K562 (cell line): ENCODE measurements around the gene CMSS1. TPM values are rescaled to one million over a fixed set of nuclear protein-coding genes. Genes with fewer than 3 reads are reported as not detected.

Experiments used
- ATAC-seq: fragments of 200-7000 bp; cut with Tn5 transposase; 3 replicates; pipeline ENCODE4 v1.9.1; 2020; ENCODE audit warnings: moderate library complexity
- BruUV-seq: library from RNA; stranded (reverse); fragments of 400-500 nt; replicated peaks from 2 replicates; lab custom pipeline; 2021; lab: Mats Ljungman, UMichigan
- CTCF ChIA-PET: fragments of 300-600 bp; formaldehyde crosslinking; extraction: SDS; loops from one replicate; lab custom pipeline; 2021; ENCODE audit warnings: low intra/inter-chr PET ratio; lab: Yijun Ruan, JAX
- POLR2A ChIA-PET: fragments of 300-600, 350-650 bp; sonication (Branson Sonifier 250); formaldehyde crosslinking; extraction: SDS; loops from one replicate; lab custom pipeline; 2021; ENCODE audit warnings: antibody characterized with exemption, inconsistent platforms; lab: Yijun Ruan, JAX
- DNase-seq, 4 experiments: peaks; one replicate each; pipeline versions ENCODE4 v3.0.0 to v3.0.0-alpha.2; 2011 to 2018; ENCODE audit warnings: low spot score in 3 of 4, mixed read lengths in 3 of 4; ENCODE audit errors: extremely low read depth in 1 of 4
- FAIRE-seq: peaks from 2 replicates; lab custom pipeline; 2011; peaks lifted over from hg19 to GRCh38; lab: Jason Lieb, UNC
- H2AFZ ChIP-seq: 2 replicates; pipeline ENCODE4 v1.6.0; 2011; ENCODE audit warnings: low read depth, low read length, control low read depth, inconsistent platforms
- H3K27ac ChIP-seq: fragments of 200-600 bp; 3 replicates; pipeline ENCODE4 v1.8.0; 2011; ENCODE audit warnings: low read depth, mild to moderate bottlenecking, control low read depth, inconsistent platforms, low read length, moderate library complexity, mixed read lengths; ENCODE audit errors: extremely low read depth
- H3K27me3 ChIP-seq, 2 experiments: fragments of 300-600 bp in 1 of 2; 2 replicates in 1 of 2; 3 replicates in 1 of 2; pipeline versions ENCODE4 v1.6.0 to v1.8.0; 2011; ENCODE audit warnings: inconsistent platforms in 2 of 2, low read length in 2 of 2, mild to moderate bottlenecking in 1 of 2, mixed read lengths in 1 of 2, moderate library complexity in 1 of 2; ENCODE audit not compliant: control insufficient read depth in 2 of 2, insufficient read depth in 2 of 2
- H3K36me3 ChIP-seq: fragments of 300-600 bp; 3 replicates; pipeline ENCODE4 v1.8.0; 2011; ENCODE audit warnings: mild to moderate bottlenecking, low read length, inconsistent platforms; ENCODE audit not compliant: control insufficient read depth, insufficient read depth
- H3K4me1 ChIP-seq, 2 experiments: fragments of 200-600 bp in 1 of 2; replicated peaks in 1 of 2; 2 replicates in 1 of 2; 3 replicates in 1 of 2; pipeline versions ENCODE4 v1.5.1 to v1.8.0; 2011; ENCODE audit warnings: inconsistent platforms in 2 of 2, low read length in 2 of 2, mild to moderate bottlenecking in 1 of 2, mixed read lengths in 1 of 2, moderate library complexity in 1 of 2; ENCODE audit not compliant: control insufficient read depth in 2 of 2, insufficient read depth in 2 of 2
- H3K4me2 ChIP-seq: 2 replicates; pipeline ENCODE4 v1.6.1; 2011; ENCODE audit warnings: low read length, control low read depth, inconsistent platforms, mixed read lengths; ENCODE audit not compliant: insufficient read depth
- H3K4me3 ChIP-seq: fragments of 200-600 bp; sonication (generic), shearing (Covaris generic); 2 replicates; pipeline ENCODE4 v1.5.1; 2016; ENCODE audit warnings: control low read depth, inconsistent platforms
- H3K79me2 ChIP-seq: fragments of 200-600 bp; 3 replicates; pipeline ENCODE4 v1.8.0; 2011; ENCODE audit warnings: low read length, inconsistent platforms; ENCODE audit not compliant: control insufficient read depth, insufficient read depth
- H3K9ac ChIP-seq, 2 experiments: 2 replicates each; pipeline versions ENCODE4 v1.6.0 to v1.6.1; 2011; ENCODE audit warnings: low read depth in 2 of 2, low read length in 2 of 2, control low read depth in 1 of 2, inconsistent platforms in 1 of 2, mild to moderate bottlenecking in 1 of 2, mixed read lengths in 1 of 2; ENCODE audit not compliant: insufficient read depth in 1 of 2
- H3K9me1 ChIP-seq: one replicate; pipeline ENCODE4 v1.6.0; 2011; ENCODE audit warnings: inconsistent platforms, mild to moderate bottlenecking, low read length, moderate library complexity; ENCODE audit not compliant: control insufficient read depth, insufficient read depth
- H3K9me3 ChIP-seq: replicated peaks from 2 replicates; pipeline ENCODE4 v1.5.1; 2011; ENCODE audit warnings: low read depth, low read length, inconsistent platforms; ENCODE audit not compliant: control insufficient read depth, insufficient read depth
- H4K20me1 ChIP-seq: replicated peaks from 2 replicates; pipeline ENCODE4 v1.6.1; 2011; ENCODE audit warnings: low read length, inconsistent platforms, mixed read lengths; ENCODE audit not compliant: control insufficient read depth, insufficient read depth
- ARID3B ChIP-seq: fragments of 250-450 bp; sonication (Bioruptor Pico); IDR thresholded peaks from 2 replicates; pipeline ENCODE4 v1.4.0; 2020; ENCODE audit warnings: borderline replicate concordance
- CREB1 ChIP-seq, 2 experiments: sonication (generic) in 1 of 2; formaldehyde crosslinking in 1 of 2; IDR thresholded peaks; 2 replicates each; pipeline versions ENCODE4 v1.6.1 to v1.8.0; 2012 to 2022; ENCODE audit warnings: inconsistent platforms in 1 of 2, mild to moderate bottlenecking in 1 of 2, missing genetic modification reagents in 1 of 2, moderate library complexity in 1 of 2
- DACH1 ChIP-seq: fragments of 450-650 bp; IDR thresholded peaks from 2 replicates; pipeline ENCODE4 v1.6.1; 2018; ENCODE audit not compliant: partially characterized antibody
- GATAD2B ChIP-seq: fragments of 450-650 bp; IDR thresholded peaks from 2 replicates; pipeline ENCODE4 v1.6.1; 2017; ENCODE audit warnings: mild to moderate bottlenecking, borderline replicate concordance
- HNRNPK ChIP-seq: fragments of 200-400 bp; formaldehyde crosslinking; IDR thresholded peaks from one replicate; pipeline ENCODE4 v1.6.1; 2018; ENCODE audit warnings: mild to moderate bottlenecking, low read depth, low read length; ENCODE audit not compliant: poor library complexity, severe bottlenecking
- WGBS: fragments of 100-300 bp; shearing (Covaris generic); methylation state at CpG from one replicate; pipeline ENCODE4 v1.1.6; 2016; ENCODE audit warnings: low coverage, mixed read lengths; ENCODE audit not compliant: insufficient coverage; ENCODE audit errors: missing lambda C conversion rate; 5-methylcytosine and 5-hydroxymethylcytosine counted together
- in situ Hi-C: fragments of 300-500 bp; cut with MboI; formaldehyde crosslinking; loops from 4 replicates; pipeline ENCODE4 v1.15.0; 2018; ENCODE audit warnings: inconsistent platforms, mixed read lengths
- intact Hi-C: fragments of 100-400 bp; cut with micrococcal nuclease; formaldehyde crosslinking; loops from 2 replicates; pipeline ENCODE4 v1.14.2; 2022
- polyA plus RNA-seq, 8 experiments: library from polyadenylated mRNA; depleted of rRNA in 4 of 8; stranded (reverse) in 5 of 8; unstranded in 3 of 8; fragments of >200 nt; fragmentation: Nextera tagmentation in 2 of 8; fragmentation: Illumina TruSeq in 1 of 8; extraction: Ambion mirVana in 2 of 8; extraction: Trizol in 1 of 8; gene quantifications; 2 replicates each; pipeline versions ENCODE4 v1.2.1 to v1.2.3, GENCODE V29; 2011 to 2014; ENCODE audit warnings: inconsistent platforms in 1 of 8, missing spikeins in 1 of 8
- total RNA-seq, 7 experiments: library from RNA; depleted of rRNA in 6 of 7; stranded (reverse); fragments of >200 nt in 6 of 7; fragmentation: Illumina TruSeq in 2 of 7; extraction: Trizol in 2 of 7; gene quantifications; 2 replicates each; pipeline versions ENCODE4 v1.2.1 to v1.2.3, GENCODE V29; 2011 to 2021; ENCODE audit warnings: low replicate concordance in 1 of 7

Gene CMSS1
- total and polyA plus RNA-seq, 9 of the 15 experiments (the other 6 are each of a cell fraction or from before 2014, with no cell fraction given), result 46.9 to 109 (median 72.3) TPM

- no peaks in the 10 kb centered on the region for H3K27me3 ChIP-seq
- TF ChIP-seq ARID3B (CRISPR knock-in tag) (no peak), HNRNPK (no peak)
- TF ChIP-seq, all 486 proteins: peak for 0
- in situ Hi-C loops, result no loop called here
- no peaks in the 10 kb centered on the region for H4K20me1 ChIP-seq
- POLR2A ChIA-PET, result no interaction called here
- H3K27ac ChIP-seq, result no peak overlapping the region
- DNase-seq (no peak), FAIRE-seq (no peak), ATAC-seq (no peak)
- no peak overlapping the region for H3K9ac ChIP-seq
- H3K4me3 ChIP-seq, result no peak overlapping the region
- CTCF ChIA-PET, result no interaction called here
- H2AFZ ChIP-seq, result no peak overlapping the region
- H3K79me2 ChIP-seq, result no peaks in the 10 kb centered on the region
- intact Hi-C loops, result no loop called here
- H3K4me1 ChIP-seq, result no peaks in the 10 kb centered on the region; a peak in 1 of 5 replicates
- H3K36me3 ChIP-seq, result no peaks in the 10 kb centered on the region
- H3K4me2 ChIP-seq, result no peak overlapping the region
- H3K9me1 ChIP-seq, result no peaks in the 10 kb centered on the region
- no TSS peak for BruUV-seq
- no peaks in the 10 kb centered on the region for H3K9me3 ChIP-seq
- 11% methylated on average over 3 of the region's 3 CpGs for WGBS
These were observed 393.1 kb downstream of the CMSS1 start for GRCh38 chr3:100210772-100211135.

GRCh38 chr3:100213891-100214573 is 396.4 kb downstream of the CMSS1 start:
- in situ Hi-C loops, result no loop called here

More at GRCh38 chr3:100213891-100214573, 396.4 kb downstream of the CMSS1 start:
- Histone ChIP-seq H3K9ac (no peak overlapping the region), H3K27me3 (no peaks in the 10 kb centered on the region), H3K9me3 (no peaks in the 10 kb centered on the region)
- no peak for ATAC-seq
- POLR2A ChIA-PET, result no interaction called here
- TF ChIP-seq GATAD2B (peak; percentile 26; the same call in 1 of the 2 replicates), DACH1 (peak; percentile 95), CREB1 (IDR thresholded peaks at IDR 0.05) (no peak), CREB1 (CRISPR knock-in tag; IDR thresholded peaks at IDR 0.05) (no peak)
- TF ChIP-seq, all 486 proteins: peak for 2
- Histone ChIP-seq H3K9me1 (no peaks in the 10 kb centered on the region), H4K20me1 (no peaks in the 10 kb centered on the region), H3K4me3 (no peak overlapping the region), H2AFZ (no peak overlapping the region), H3K27ac (no peak overlapping the region), H3K4me1 (no peaks in the 10 kb centered on the region; a peak in 1 of 5 replicates), H3K36me3 (no peaks in the 10 kb centered on the region), H3K4me2 (no peak overlapping the region), H3K79me2 (no peaks in the 10 kb centered on the region)
- DNase-seq, result no peak
- no peak for FAIRE-seq
- no TSS peak for BruUV-seq
- intact Hi-C loops, result no loop called here
- 35% methylated on average over 7 of the region's 7 CpGs for WGBS
- CTCF ChIA-PET, result no interaction called here
